Measurements from ENCODE around the gene MISP. TPM values are rescaled to one million over a fixed set of nuclear protein-coding genes. Genes with fewer than 3 reads are reported as not detected.
A peak's percentile ranks its signal among the peaks of the same experiment; 100 is the strongest.

Gene MISP
- total and polyA plus RNA-seq, 2 of the 13 experiments (the other 11 are each of a cell fraction or from before 2014, with no cell fraction given) = 0.67 to 1.3 TPM

DNA sequence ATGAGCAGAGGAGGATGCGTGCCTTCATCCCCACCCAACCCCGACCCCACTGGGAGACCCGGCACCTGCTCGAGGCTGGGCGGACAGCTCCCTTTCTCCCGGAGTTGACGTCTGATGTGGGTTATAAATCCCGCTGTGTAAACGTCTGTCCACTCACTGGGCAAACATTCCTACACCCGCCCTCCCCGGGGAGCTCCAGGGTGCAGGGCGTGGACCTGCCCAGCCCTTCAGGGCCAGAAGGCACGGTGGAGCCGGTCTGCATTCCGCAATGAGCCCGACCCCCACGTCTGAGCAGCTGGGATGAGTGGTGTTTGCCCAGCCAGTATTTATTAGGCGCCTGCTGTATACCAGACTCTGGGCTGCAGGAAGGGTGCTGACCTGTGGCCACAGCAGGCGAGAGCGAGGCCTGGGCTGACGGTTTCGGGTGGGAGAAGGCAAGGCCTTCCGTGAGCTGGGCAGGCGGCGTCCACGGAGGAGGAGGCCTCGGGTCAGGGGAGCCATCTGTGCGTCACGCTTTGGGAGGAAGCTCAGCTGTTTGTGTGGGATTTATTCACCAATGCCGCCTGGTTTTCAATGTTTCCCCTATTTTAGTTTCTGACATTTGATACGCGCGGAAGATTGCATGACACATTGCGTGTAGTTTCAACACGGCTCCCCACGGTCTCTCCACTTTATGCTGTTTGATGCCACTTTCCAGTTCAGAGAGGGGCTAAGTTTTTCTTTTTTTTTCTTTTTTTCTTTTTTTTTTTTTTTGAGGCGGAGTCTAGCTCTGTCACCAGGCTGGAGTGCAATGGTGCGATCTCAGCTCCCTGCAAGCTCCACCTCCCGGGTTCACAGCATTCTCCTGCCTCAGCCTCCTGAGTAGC, 2.0 kb downstream of the MISP start (continued):
- TF ChIP-seq ZSCAN31 (CRISPR knock-in tag; IDR thresholded peaks at IDR 0.05; ENCODE audit: low read depth) (no peak), ZNF484 (CRISPR knock-in tag; IDR thresholded peaks at IDR 0.05; ENCODE audit: borderline replicate concordance, low read depth) (no peak), ZNF264 (CRISPR knock-in tag; IDR thresholded peaks at IDR 0.05) (no peak), SRSF1 (optimal IDR thresholded peaks at IDR 0.05; ENCODE audit: low read depth, low read length) (peak; percentile 71), ZNF605 (CRISPR knock-in tag; IDR thresholded peaks at IDR 0.05) (0 out of 2 replicates have a peak, but pooled peaks have one; percentile 12), HMG20A (CRISPR knock-in tag; IDR thresholded peaks at IDR 0.05; ENCODE audit: borderline replicate concordance) (peak; percentile 96), ZNF441 (CRISPR knock-in tag; IDR thresholded peaks at IDR 0.05; ENCODE audit: borderline replicate concordance) (0 out of 2 replicates have a peak, but pooled peaks have one; percentile 44), ZNF232 (CRISPR knock-in tag; IDR thresholded peaks at IDR 0.05; ENCODE audit: borderline replicate concordance) (no peak), SYNCRIP (IDR thresholded peaks at IDR 0.05; ENCODE audit: insufficient read depth, low read depth, low read length) (no peak), SKI (IDR thresholded peaks at IDR 0.05; ENCODE audit: partially characterized antibody) (peak; percentile 77), MIER2 (CRISPR knock-in tag; IDR thresholded peaks at IDR 0.05) (no peak), KLF12 (CRISPR knock-in tag; IDR thresholded peaks at IDR 0.05; ENCODE audit: borderline replicate concordance) (peak; percentile 46; the same call in 1 of the 2 replicates), SCMH1 (CRISPR knock-in tag; IDR thresholded peaks at IDR 0.05; ENCODE audit: borderline replicate concordance) (no peak), RXRA (CRISPR knock-in tag; IDR thresholded peaks at IDR 0.05) (peak; percentile 70), SNAI1 (CRISPR knock-in tag; IDR thresholded peaks at IDR 0.05; ENCODE audit: borderline replicate concordance) (no peak), CBX2 (IDR thresholded peaks at IDR 0.05; ENCODE audit: low read depth, low read length) (no peak), CBX2 (CRISPR knock-in tag; IDR thresholded peaks at IDR 0.05; ENCODE audit: low read depth) (no peak), ZNF839 (CRISPR knock-in tag; IDR thresholded peaks at IDR 0.05; ENCODE audit: borderline replicate concordance) (no peak)
- TF ChIP-seq, protein P1, sequence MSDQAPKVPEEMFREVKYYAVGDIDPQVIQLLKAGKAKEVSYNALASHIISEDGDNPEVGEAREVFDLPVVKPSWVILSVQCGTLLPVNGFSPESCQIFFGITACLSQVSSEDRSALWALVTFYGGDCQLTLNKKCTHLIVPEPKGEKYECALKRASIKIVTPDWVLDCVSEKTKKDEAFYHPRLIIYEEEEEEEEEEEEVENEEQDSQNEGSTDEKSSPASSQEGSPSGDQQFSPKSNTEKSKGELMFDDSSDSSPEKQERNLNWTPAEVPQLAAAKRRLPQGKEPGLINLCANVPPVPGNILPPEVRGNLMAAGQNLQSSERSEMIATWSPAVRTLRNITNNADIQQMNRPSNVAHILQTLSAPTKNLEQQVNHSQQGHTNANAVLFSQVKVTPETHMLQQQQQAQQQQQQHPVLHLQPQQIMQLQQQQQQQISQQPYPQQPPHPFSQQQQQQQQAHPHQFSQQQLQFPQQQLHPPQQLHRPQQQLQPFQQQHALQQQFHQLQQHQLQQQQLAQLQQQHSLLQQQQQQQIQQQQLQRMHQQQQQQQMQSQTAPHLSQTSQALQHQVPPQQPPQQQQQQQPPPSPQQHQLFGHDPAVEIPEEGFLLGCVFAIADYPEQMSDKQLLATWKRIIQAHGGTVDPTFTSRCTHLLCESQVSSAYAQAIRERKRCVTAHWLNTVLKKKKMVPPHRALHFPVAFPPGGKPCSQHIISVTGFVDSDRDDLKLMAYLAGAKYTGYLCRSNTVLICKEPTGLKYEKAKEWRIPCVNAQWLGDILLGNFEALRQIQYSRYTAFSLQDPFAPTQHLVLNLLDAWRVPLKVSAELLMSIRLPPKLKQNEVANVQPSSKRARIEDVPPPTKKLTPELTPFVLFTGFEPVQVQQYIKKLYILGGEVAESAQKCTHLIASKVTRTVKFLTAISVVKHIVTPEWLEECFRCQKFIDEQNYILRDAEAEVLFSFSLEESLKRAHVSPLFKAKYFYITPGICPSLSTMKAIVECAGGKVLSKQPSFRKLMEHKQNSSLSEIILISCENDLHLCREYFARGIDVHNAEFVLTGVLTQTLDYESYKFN (CRISPR knock-in tag; conservative IDR thresholded peaks at IDR 0.05) = peak; percentile 59
- TF ChIP-seq, protein P2, sequence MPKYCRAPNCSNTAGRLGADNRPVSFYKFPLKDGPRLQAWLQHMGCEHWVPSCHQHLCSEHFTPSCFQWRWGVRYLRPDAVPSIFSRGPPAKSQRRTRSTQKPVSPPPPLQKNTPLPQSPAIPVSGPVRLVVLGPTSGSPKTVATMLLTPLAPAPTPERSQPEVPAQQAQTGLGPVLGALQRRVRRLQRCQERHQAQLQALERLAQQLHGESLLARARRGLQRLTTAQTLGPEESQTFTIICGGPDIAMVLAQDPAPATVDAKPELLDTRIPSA (CRISPR knock-in tag; IDR thresholded peaks at IDR 0.05; ENCODE audit: borderline replicate concordance) = no peak
- TF ChIP-seq, protein P3, sequence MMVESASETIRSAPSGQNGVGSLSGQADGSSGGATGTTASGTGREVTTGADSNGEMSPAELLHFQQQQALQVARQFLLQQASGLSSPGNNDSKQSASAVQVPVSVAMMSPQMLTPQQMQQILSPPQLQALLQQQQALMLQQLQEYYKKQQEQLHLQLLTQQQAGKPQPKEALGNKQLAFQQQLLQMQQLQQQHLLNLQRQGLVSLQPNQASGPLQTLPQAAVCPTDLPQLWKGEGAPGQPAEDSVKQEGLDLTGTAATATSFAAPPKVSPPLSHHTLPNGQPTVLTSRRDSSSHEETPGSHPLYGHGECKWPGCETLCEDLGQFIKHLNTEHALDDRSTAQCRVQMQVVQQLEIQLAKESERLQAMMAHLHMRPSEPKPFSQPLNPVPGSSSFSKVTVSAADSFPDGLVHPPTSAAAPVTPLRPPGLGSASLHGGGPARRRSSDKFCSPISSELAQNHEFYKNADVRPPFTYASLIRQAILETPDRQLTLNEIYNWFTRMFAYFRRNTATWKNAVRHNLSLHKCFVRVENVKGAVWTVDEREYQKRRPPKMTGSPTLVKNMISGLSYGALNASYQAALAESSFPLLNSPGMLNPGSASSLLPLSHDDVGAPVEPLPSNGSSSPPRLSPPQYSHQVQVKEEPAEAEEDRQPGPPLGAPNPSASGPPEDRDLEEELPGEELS (CRISPR knock-in tag; IDR thresholded peaks at IDR 0.05) = peak; percentile 50; the same call in 1 of the 2 replicates
- TF ChIP-seq, protein P4, sequence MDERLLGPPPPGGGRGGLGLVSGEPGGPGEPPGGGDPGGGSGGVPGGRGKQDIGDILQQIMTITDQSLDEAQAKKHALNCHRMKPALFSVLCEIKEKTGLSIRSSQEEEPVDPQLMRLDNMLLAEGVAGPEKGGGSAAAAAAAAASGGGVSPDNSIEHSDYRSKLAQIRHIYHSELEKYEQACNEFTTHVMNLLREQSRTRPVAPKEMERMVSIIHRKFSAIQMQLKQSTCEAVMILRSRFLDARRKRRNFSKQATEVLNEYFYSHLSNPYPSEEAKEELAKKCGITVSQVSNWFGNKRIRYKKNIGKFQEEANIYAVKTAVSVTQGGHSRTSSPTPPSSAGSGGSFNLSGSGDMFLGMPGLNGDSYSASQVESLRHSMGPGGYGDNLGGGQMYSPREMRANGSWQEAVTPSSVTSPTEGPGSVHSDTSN (CRISPR knock-in tag; IDR thresholded peaks at IDR 0.05) = no peak

All from HepG2 (cell line).